ENCODE results near the gene NHLH2. TPM values are rescaled to one million over a fixed set of nuclear protein-coding genes. Genes with fewer than 3 reads are reported as not detected.

The NHLH2 gene
- polyA plus RNA-seq, 1 of the 3 experiments (the other 2 are of a cell fraction), result not detected

DNA sequence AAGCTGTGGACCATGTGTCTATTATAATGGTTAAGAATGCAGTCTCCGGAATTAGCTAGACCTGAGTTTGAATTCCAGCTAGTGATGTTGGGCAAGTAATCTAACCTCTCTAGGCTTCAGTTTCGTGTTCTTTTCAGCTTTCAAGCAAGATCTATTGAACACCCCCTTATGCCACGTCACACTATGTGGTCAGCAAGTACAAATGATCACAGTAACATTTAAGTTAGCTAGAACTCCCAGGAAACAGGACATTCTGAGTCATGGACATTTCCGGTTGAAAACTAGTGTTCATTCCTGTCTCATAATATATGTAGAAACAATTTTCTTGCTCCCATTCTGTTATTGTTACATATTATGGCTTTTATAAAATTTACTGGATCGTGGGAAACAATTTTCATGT is 34.0 kb upstream of the NHLH2 start:
- no peak overlapping the region for H2AFZ ChIP-seq (ENCODE audit: low read depth)
- H3K9me3 ChIP-seq, result no peaks in the 10 kb centered on the region
- H3K9ac ChIP-seq, result no peak overlapping the region
- no peaks in the 10 kb centered on the region for H3K9me2 ChIP-seq
- no peaks in the 10 kb centered on the region for H3K79me2 ChIP-seq (ENCODE audit: insufficient read depth)
- ChIA-PET CTCF (interaction anchor here (1.3 kb wide), 1 partner anchor 103 kb away, joined by 3 read pairs; no protein-coding TSS in a partner anchor), POLR2A (no interaction called here)
- TF ChIP-seq MXI1 (IDR thresholded peaks at IDR 0.05; ENCODE audit: low read depth, low read length), result no peak
- TF ChIP-seq FOXJ3 (CRISPR knock-in tag; IDR thresholded peaks at IDR 0.05), result no peak
- TF ChIP-seq, protein P1, sequence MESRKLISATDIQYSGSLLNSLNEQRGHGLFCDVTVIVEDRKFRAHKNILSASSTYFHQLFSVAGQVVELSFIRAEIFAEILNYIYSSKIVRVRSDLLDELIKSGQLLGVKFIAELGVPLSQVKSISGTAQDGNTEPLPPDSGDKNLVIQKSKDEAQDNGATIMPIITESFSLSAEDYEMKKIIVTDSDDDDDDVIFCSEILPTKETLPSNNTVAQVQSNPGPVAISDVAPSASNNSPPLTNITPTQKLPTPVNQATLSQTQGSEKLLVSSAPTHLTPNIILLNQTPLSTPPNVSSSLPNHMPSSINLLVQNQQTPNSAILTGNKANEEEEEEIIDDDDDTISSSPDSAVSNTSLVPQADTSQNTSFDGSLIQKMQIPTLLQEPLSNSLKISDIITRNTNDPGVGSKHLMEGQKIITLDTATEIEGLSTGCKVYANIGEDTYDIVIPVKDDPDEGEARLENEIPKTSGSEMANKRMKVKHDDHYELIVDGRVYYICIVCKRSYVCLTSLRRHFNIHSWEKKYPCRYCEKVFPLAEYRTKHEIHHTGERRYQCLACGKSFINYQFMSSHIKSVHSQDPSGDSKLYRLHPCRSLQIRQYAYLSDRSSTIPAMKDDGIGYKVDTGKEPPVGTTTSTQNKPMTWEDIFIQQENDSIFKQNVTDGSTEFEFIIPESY (IDR thresholded peaks at IDR 0.05; ENCODE audit: borderline replicate concordance, low read depth), result no peak
- TF ChIP-seq RXRA (IDR thresholded peaks at IDR 0.05; ENCODE audit: borderline replicate concordance, low read depth), result no peak
- no peak for TF ChIP-seq SMC3 (IDR thresholded peaks at IDR 0.05; ENCODE audit: low read depth, low read length)
- no peak for TF ChIP-seq MAX (IDR thresholded peaks at IDR 0.05; ENCODE audit: low read depth)
- no peak for TF ChIP-seq TCF12 (IDR thresholded peaks at IDR 0.05)
- TF ChIP-seq SIN3A (IDR thresholded peaks at IDR 0.05; ENCODE audit: borderline replicate concordance, low read depth, low read length), result no peak
- TF ChIP-seq EZH2phosphoT487 (IDR thresholded peaks at IDR 0.05; ENCODE audit: borderline replicate concordance, low read depth), result no peak
- TF ChIP-seq CHD2 (IDR thresholded peaks at IDR 0.05; ENCODE audit: low read length, partially characterized antibody), result no peak
- H3K27me3 ChIP-seq (ENCODE audit: insufficient read depth), result no peaks in the 10 kb centered on the region
- H3K27ac ChIP-seq (ENCODE audit: low read depth in 2 of 2, low read length in 1 of 2), result no peak overlapping the region
- no peak overlapping the region for H3K4me2 ChIP-seq
- H3K4me3 ChIP-seq (ENCODE audit: low read depth in 2 of 2, low read length in 1 of 2), result no peak overlapping the region
- no peaks in the 10 kb centered on the region for H4K20me1 ChIP-seq (ENCODE audit: insufficient read depth)
- H3F3A ChIP-seq (replicated peaks; ENCODE audit: insufficient read depth), result no peaks in the 10 kb centered on the region
- WGBS (ENCODE audit: low lambda C conversion rate), result 43% methylated on average over 5 of the region's 5 CpGs
- no peaks in the 10 kb centered on the region for H3K36me3 ChIP-seq (replicated peaks in 1 of 2; ENCODE audit: control insufficient read depth in 1 of 2, insufficient read depth in 2 of 2, low read length in 1 of 2)
- DNase-seq, result no peak
- H3K4me1 ChIP-seq (ENCODE audit: control insufficient read depth in 1 of 2, insufficient read depth in 2 of 2, low read depth in 1 of 2, low read length in 1 of 2), result no peaks in the 10 kb centered on the region

- CTCF ChIA-PET, result interaction anchor here (1.3 to 1.5 kb wide), 2 partner anchors 15 to 103 kb away, joined by 3 read pairs; no protein-coding TSS in a partner anchor
- H3K4me3 ChIP-seq (ENCODE audit: low read depth in 2 of 2, low read length in 1 of 2), result no peak overlapping the region
- POLR2A ChIA-PET, result no interaction called here
- no peak overlapping the region for H3K4me2 ChIP-seq
- H3K9me2 ChIP-seq, result no peaks in the 10 kb centered on the region
- no peak for DNase-seq
- H3K27ac ChIP-seq (ENCODE audit: low read depth in 2 of 2, low read length in 1 of 2), result no peak overlapping the region
- H3K36me3 ChIP-seq (replicated peaks in 1 of 2; ENCODE audit: control insufficient read depth in 1 of 2, insufficient read depth in 2 of 2, low read length in 1 of 2), result no peaks in the 10 kb centered on the region
- no peaks in the 10 kb centered on the region for H3K9me3 ChIP-seq
- no peak overlapping the region for H2AFZ ChIP-seq (ENCODE audit: low read depth)
- H4K20me1 ChIP-seq (ENCODE audit: insufficient read depth), result no peaks in the 10 kb centered on the region
- no peak overlapping the region for H3K9ac ChIP-seq
- no peaks in the 10 kb centered on the region for H3K27me3 ChIP-seq (ENCODE audit: insufficient read depth)
- 42% methylated on average over 4 of the region's 4 CpGs for WGBS (ENCODE audit: low lambda C conversion rate)
- no peaks in the 10 kb centered on the region for H3F3A ChIP-seq (replicated peaks; ENCODE audit: insufficient read depth)
- TF ChIP-seq CTCF (IDR thresholded peaks at IDR 0.05) (no peak), RFX5 (IDR thresholded peaks at IDR 0.05; ENCODE audit: low read length) (no peak)
- H3K79me2 ChIP-seq (ENCODE audit: insufficient read depth), result no peaks in the 10 kb centered on the region
- H3K4me1 ChIP-seq (ENCODE audit: control insufficient read depth in 1 of 2, insufficient read depth in 2 of 2, low read depth in 1 of 2, low read length in 1 of 2), result no peaks in the 10 kb centered on the region
These were observed 33.6 kb upstream of the NHLH2 start for GRCh38 chr1:115874497-115874896.
